GM10266 (cell line): ENCODE measurements around the gene ITGA1.

Source experiments
- DNase-seq: peaks from one replicate; pipeline ENCODE4 v3.0.0; 2012; ENCODE audit errors: extremely low spot score
- CTCF ChIP-seq: IDR thresholded peaks from 2 replicates; pipeline ENCODE4 v1.5.1; 2012; ENCODE audit warnings: mild to moderate bottlenecking, low read depth; ENCODE audit not compliant: control insufficient read depth, insufficient read depth; ENCODE audit errors: missing control alignments

ITGA1 gene

GRCh38 chr5:52800394-52801213 lies 12.9 kb downstream of the ITGA1 start:
- peak; percentile 15 for DNase-seq
- no peak for TF ChIP-seq CTCF

GRCh38 chr5:52801329-52801728 lies 13.6 kb downstream of the ITGA1 start:
- no peak for TF ChIP-seq CTCF
- DNase-seq = no peak

GRCh38 chr5:52802272-52802973 lies 14.7 kb downstream of the ITGA1 start:
- no peak for DNase-seq
- no peak for TF ChIP-seq CTCF

GRCh38 chr5:52802974-52803336 lies 15.2 kb downstream of the ITGA1 start:
- no peak for TF ChIP-seq CTCF
- DNase-seq = no peak

- DNase-seq = no peak
- TF ChIP-seq CTCF = no peak
Observed at GRCh38 chr5:52804387-52804791, 16.7 kb downstream of the ITGA1 start.

- TF ChIP-seq CTCF = no peak
- DNase-seq = no peak
Observed at GRCh38 chr5:52804981-52805380, 17.3 kb downstream of the ITGA1 start.

- TF ChIP-seq CTCF = no peak
- no peak for DNase-seq
Observed at GRCh38 chr5:52805615-52806014, 17.9 kb downstream of the ITGA1 start.
